GM12878 (cell line): ENCODE results near the gene REXO1.

Experiments
- ASH2L ChIP-seq: fragments of 300-600, 200-600 bp; sonication (generic); IDR thresholded peaks from 2 replicates; pipeline ENCODE4 v1.6.1; 2017; ENCODE audit warnings: low read depth, mild to moderate bottlenecking, borderline replicate concordance
- ATF7 ChIP-seq: fragments of 450-650 bp; IDR thresholded peaks from 2 replicates; pipeline ENCODE4 v1.6.1; 2016; ENCODE audit warnings: low read depth, mild to moderate bottlenecking
- CEBPB ChIP-seq, 2 experiments: fragments of 150-350 bp in 1 of 2; IDR thresholded peaks; 2 replicates each; pipeline ENCODE4 v1.6.1; 2012 to 2014; ENCODE audit warnings: low read depth in 2 of 2, low read length in 2 of 2, borderline replicate concordance in 1 of 2, inconsistent platforms in 1 of 2
- CHD1 ChIP-seq: IDR thresholded peaks from 2 replicates; pipeline ENCODE4 v1.6.1; 2012; ENCODE audit warnings: low read depth, low read length, improper control_type of control experiment
- CTCF ChIP-seq, 3 experiments: IDR thresholded peaks in 2 of 3; conservative IDR thresholded peaks in 1 of 3; 2 replicates each; pipeline ENCODE4 v1.5.1; 2011; ENCODE audit warnings: low read depth in 3 of 3, low read length in 3 of 3, mild to moderate bottlenecking in 3 of 3, control low read depth in 2 of 3, moderate library complexity in 2 of 3, inconsistent platforms in 1 of 3, mixed read lengths in 1 of 3; ENCODE audit not compliant: control insufficient read depth in 2 of 3, insufficient read depth in 1 of 3; ENCODE audit errors: extremely low read depth in 1 of 3
- EP300 ChIP-seq, 2 experiments: fragments of 150-350 bp in 1 of 2; IDR thresholded peaks; 2 replicates each; pipeline ENCODE4 v1.6.1; 2011 to 2012; ENCODE audit warnings: low read depth in 2 of 2, low read length in 2 of 2, borderline replicate concordance in 1 of 2, improper control_type of control experiment in 1 of 2, inconsistent platforms in 1 of 2; ENCODE audit not compliant: control insufficient read depth in 1 of 2
- JUND ChIP-seq: IDR thresholded peaks from 2 replicates; pipeline ENCODE4 v1.6.1; 2012; ENCODE audit warnings: low read depth, mild to moderate bottlenecking, low read length, improper control_type of control experiment, moderate library complexity
- KDM1A ChIP-seq: fragments of 200-600 bp; sonication (generic); IDR thresholded peaks from 2 replicates; pipeline ENCODE4 v1.6.1; 2016; ENCODE audit warnings: borderline replicate concordance
- MEF2A ChIP-seq: IDR thresholded peaks from 2 replicates; pipeline ENCODE4 v1.6.1; 2011; ENCODE audit warnings: low read depth, mild to moderate bottlenecking, low read length, moderate library complexity; ENCODE audit not compliant: insufficient read depth
- POLR2AphosphoS5 ChIP-seq: IDR thresholded peaks from 2 replicates; pipeline ENCODE4 v1.6.1; 2011; ENCODE audit warnings: mild to moderate bottlenecking, low read length, inconsistent platforms
- POU2F2 ChIP-seq: IDR thresholded peaks from 3 replicates; pipeline ENCODE4 v1.6.1; 2011; ENCODE audit warnings: low read depth, mild to moderate bottlenecking, low read length, borderline replicate concordance
- RELA ChIP-seq: fragments of 450-650 bp; IDR thresholded peaks from 2 replicates; pipeline ENCODE4 v1.8.0; 2014; ENCODE audit warnings: borderline replicate concordance; ENCODE audit not compliant: partially characterized antibody
- TAF1 ChIP-seq: IDR thresholded peaks from 2 replicates; pipeline ENCODE4 v1.6.1; 2011; ENCODE audit warnings: mild to moderate bottlenecking, low read depth, low read length, borderline replicate concordance
- YY1 ChIP-seq: IDR thresholded peaks from 2 replicates; pipeline ENCODE4 v1.6.1; 2011; ENCODE audit warnings: low read depth, mild to moderate bottlenecking, low read length

DNA sequence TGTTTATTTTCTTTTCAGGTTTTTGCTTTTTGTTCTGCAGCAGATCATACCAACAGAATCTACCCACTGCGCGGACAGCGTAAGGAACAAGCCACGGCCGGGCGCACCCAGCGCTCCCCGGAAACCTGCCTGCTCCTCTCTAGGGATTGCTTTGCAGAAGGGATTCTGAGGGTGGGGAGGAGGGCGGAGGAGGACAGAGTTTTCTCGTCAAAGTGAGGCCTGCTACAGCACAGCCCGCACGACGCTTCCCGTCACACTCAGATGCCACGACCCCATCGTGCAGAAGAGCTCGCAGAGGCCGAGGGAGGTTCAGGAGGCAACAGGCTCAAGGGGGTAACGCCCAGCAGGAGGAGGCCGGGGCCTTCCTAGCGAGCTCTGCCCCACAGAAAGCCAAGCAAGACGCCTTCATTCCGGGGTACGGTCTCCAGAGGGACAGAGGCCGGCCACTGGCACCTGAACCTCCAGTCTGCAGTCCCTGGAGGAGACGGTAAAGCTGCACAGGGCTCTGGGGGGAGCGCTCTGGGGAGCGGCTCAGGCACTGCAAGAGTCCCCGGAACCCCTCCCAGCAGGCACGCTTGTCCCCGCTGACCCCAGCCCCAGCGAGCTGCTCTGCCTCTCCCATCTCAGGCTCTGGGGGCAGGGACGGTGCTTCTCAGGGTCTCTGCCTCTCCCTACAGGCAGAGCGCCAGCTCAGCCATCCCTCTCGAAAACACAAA, 6.9 kb downstream of the REXO1 start:
- TF ChIP-seq CTCF (IDR thresholded peaks at IDR 0.05 in 2 of 3, conservative IDR thresholded peaks at IDR 0.05 in 1 of 3; ENCODE audit: control insufficient read depth in 2 of 3, extremely low read depth in 1 of 3, insufficient read depth in 1 of 3, low read depth in 3 of 3, low read length in 3 of 3) (no peak), JUND (no peak), POLR2AphosphoS5 (no peak), YY1 (no peak), ATF7 (no peak), TAF1 (no peak), ASH2L (no peak), CEBPB (IDR thresholded peaks at IDR 0.05; ENCODE audit: borderline replicate concordance in 1 of 2, low read depth in 2 of 2, low read length in 2 of 2) (no peak), POU2F2 (no peak), MEF2A (no peak), RELA (no peak), EP300 (IDR thresholded peaks at IDR 0.05; ENCODE audit: borderline replicate concordance in 1 of 2, control insufficient read depth in 1 of 2, low read depth in 2 of 2, low read length in 2 of 2) (no peak), CHD1 (no peak), KDM1A (no peak)
